A549 (cell line): ENCODE data around the gene PRKAR1A.

ENCODE experiments used
- CHD2 ChIP-seq: fragments of 150-350 bp; IDR thresholded peaks from 2 replicates; pipeline ENCODE4 v1.6.1; 2014; ENCODE audit warnings: low read length; ENCODE audit not compliant: partially characterized antibody
- EP300 ChIP-seq, 2 experiments: fragments of >200 bp; sonication (Bioruptor Twin); formaldehyde crosslinking; IDR thresholded peaks; 2 replicates in 1 of 2; 3 replicates in 1 of 2; pipeline ENCODE4 v1.6.1; 2016 to 2017
- HOXA7 ChIP-seq: fragments of 250-450 bp; sonication (Bioruptor Pico); IDR thresholded peaks from 2 replicates; pipeline ENCODE4 v1.5.0; 2020; ENCODE audit warnings: mild to moderate bottlenecking, moderate library complexity
- KDM5A ChIP-seq: fragments of 200-600 bp; sonication (generic); IDR thresholded peaks from 2 replicates; pipeline ENCODE4 v1.6.1; 2016; ENCODE audit warnings: antibody characterized with exemption, mild to moderate bottlenecking
- MYC ChIP-seq: IDR thresholded peaks from 2 replicates; pipeline ENCODE4 v1.6.1; 2012; ENCODE audit warnings: mild to moderate bottlenecking, inconsistent platforms, low read length, improper control_type of control experiment, borderline replicate concordance
- NPAS2 ChIP-seq: fragments of 250-450 bp; sonication (Bioruptor Pico); IDR thresholded peaks from 2 replicates; pipeline ENCODE4 v1.8.0; 2022; ENCODE audit warnings: mild to moderate bottlenecking, moderate library complexity, borderline replicate concordance
- POLR2A ChIP-seq: IDR thresholded peaks from 2 replicates; pipeline ENCODE4 v1.6.1; 2012; ENCODE audit warnings: mild to moderate bottlenecking, low read length
- RFX5 ChIP-seq: fragments of 450-650 bp; IDR thresholded peaks from 2 replicates; pipeline ENCODE4 v1.7.1; 2014; ENCODE audit warnings: antibody characterized with exemption, mild to moderate bottlenecking, moderate library complexity
- SMC3 ChIP-seq: fragments of >200 bp; sonication (Bioruptor Twin); formaldehyde crosslinking; IDR thresholded peaks from 3 replicates; pipeline ENCODE4 v1.6.1; 2018; ENCODE audit warnings: inconsistent platforms
- ZFP36 ChIP-seq: fragments of 450-650 bp; IDR thresholded peaks from 2 replicates; pipeline ENCODE4 v1.6.1; 2014; ENCODE audit warnings: borderline replicate concordance; ENCODE audit not compliant: partially characterized antibody
- TF ChIP-seq, protein P1 (sequence below): fragments of >200 bp; sonication (Bioruptor Twin); formaldehyde crosslinking; IDR thresholded peaks from 3 replicates; pipeline ENCODE4 v1.5.1; 2016

DNA sequence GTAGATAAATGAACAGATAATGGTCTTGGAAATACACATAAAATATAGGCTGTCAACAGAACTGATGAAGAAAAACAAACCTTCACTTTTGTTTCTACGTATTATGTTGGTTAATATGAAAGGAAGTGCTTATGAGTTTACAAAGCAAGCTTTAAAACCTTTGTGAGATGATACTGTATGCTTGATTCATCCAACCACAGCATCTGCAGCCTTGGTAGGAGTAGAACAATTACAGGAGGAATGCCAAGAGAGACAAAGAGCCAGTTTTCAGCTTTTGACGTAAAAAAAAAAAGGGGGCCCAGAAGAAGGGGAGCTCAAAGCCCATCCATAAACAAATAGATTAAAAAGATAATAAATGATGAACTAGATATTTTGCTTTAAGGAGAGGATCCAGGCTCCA, 75.6 kb downstream of the PRKAR1A start:
- TF ChIP-seq, protein P1, sequence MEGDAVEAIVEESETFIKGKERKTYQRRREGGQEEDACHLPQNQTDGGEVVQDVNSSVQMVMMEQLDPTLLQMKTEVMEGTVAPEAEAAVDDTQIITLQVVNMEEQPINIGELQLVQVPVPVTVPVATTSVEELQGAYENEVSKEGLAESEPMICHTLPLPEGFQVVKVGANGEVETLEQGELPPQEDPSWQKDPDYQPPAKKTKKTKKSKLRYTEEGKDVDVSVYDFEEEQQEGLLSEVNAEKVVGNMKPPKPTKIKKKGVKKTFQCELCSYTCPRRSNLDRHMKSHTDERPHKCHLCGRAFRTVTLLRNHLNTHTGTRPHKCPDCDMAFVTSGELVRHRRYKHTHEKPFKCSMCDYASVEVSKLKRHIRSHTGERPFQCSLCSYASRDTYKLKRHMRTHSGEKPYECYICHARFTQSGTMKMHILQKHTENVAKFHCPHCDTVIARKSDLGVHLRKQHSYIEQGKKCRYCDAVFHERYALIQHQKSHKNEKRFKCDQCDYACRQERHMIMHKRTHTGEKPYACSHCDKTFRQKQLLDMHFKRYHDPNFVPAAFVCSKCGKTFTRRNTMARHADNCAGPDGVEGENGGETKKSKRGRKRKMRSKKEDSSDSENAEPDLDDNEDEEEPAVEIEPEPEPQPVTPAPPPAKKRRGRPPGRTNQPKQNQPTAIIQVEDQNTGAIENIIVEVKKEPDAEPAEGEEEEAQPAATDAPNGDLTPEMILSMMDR: no peak
- no peak for TF ChIP-seq POLR2A
- no peak for TF ChIP-seq CHD2
- TF ChIP-seq HOXA7 (CRISPR knock-in tag): no peak
- TF ChIP-seq ZFP36: no peak
- TF ChIP-seq MYC: no peak
- TF ChIP-seq NPAS2 (CRISPR knock-in tag): no peak
- no peak for TF ChIP-seq EP300 (IDR thresholded peaks at IDR 0.05)
- TF ChIP-seq SMC3: no peak
- TF ChIP-seq KDM5A: no peak
- no peak for TF ChIP-seq RFX5
